Heart right ventricle (tissue), 16 donors: Measurements from ENCODE around the gene ZNF318. TPM values are rescaled to one million over a fixed set of nuclear protein-coding genes. Genes with fewer than 3 reads are reported as not detected.

Source experiments
- ATAC-seq, 8 donors: fragments of 200-7000 bp; cut with Tn5 transposase; one replicate each; pipeline ENCODE4 v1.9.1; 2020; ENCODE audit warnings: mild to moderate bottlenecking in 8 of 8, moderate library complexity in 8 of 8, moderate number of reproducible peaks in 1 of 8
- DNase-seq, 2 donors: peaks; one replicate each; pipeline ENCODE4 v3.0.0-alpha.2; 2020
- H3K27ac ChIP-seq, 10 donors: fragments of 200-600 bp; sonication (generic) in 2 of 10; one replicate each; pipeline versions ENCODE4 v1.5.0 to v1.8.0; 2020 to 2022; ENCODE audit warnings: mild to moderate bottlenecking in 3 of 10
- H3K27me3 ChIP-seq, 7 donors: fragments of 200-600 bp; one replicate each; pipeline ENCODE4 v1.8.0; 2021 to 2022; ENCODE audit warnings: mild to moderate bottlenecking in 2 of 7
- H3K36me3 ChIP-seq, 9 donors: fragments of 200-600 bp; sonication (generic) in 1 of 9; one replicate each; pipeline versions ENCODE4 v1.5.0 to v1.8.0; 2020 to 2022; ENCODE audit warnings: mild to moderate bottlenecking in 2 of 9
- H3K4me1 ChIP-seq, 9 donors: fragments of 200-600 bp; sonication (generic) in 1 of 9; one replicate each; pipeline versions ENCODE4 v1.5.0 to v1.8.0; 2020 to 2022; ENCODE audit warnings: mild to moderate bottlenecking in 4 of 9
- H3K4me3 ChIP-seq, 10 donors: fragments of 200-600 bp; sonication (generic) in 2 of 10; one replicate each; pipeline versions ENCODE4 v1.5.0 to v1.8.0; 2020 to 2022; ENCODE audit warnings: mild to moderate bottlenecking in 7 of 10, moderate library complexity in 2 of 10
- H3K9me3 ChIP-seq, 11 donors: fragments of 200-600 bp in 10 of 11; sonication (generic) in 2 of 11; one replicate each; pipeline versions ENCODE4 v1.5.0 to v1.8.0; 2013 to 2022; ENCODE audit warnings: mild to moderate bottlenecking in 2 of 11, control low read depth in 1 of 11, moderate library complexity in 1 of 11
- CTCF ChIP-seq, 9 donors: fragments of 200-600 bp; sonication (generic) in 2 of 9; IDR thresholded peaks; one replicate each; pipeline versions ENCODE4 v1.5.0 to v1.8.0; 2021 to 2022; ENCODE audit warnings: antibody characterized with exemption in 9 of 9, mild to moderate bottlenecking in 5 of 9, moderate library complexity in 1 of 9
- WGBS, 2 donors: extraction: QIAGEN DNeasy Blood & Tissue Kit; methylation state at CpG; one replicate each; pipeline ENCODE4 v1.1.7; 2013; ENCODE audit warnings: inconsistent platforms in 1 of 2; 5-methylcytosine and 5-hydroxymethylcytosine counted together
- intact Hi-C, 10 donors: fragments of 100-400 bp; cut with DNase I; formaldehyde crosslinking; loops; one replicate each; pipeline versions ENCODE4 v1.11.1 to v1.14.2; 2022
- polyA plus RNA-seq, 2 donors: library from polyadenylated mRNA; stranded (reverse); fragments of 200-250 nt; gene quantifications; one replicate each; pipeline ENCODE4 v1.2.3, GENCODE V29; 2013
- total RNA-seq, 10 donors: library from RNA; stranded (reverse); fragmentation: NEBNext Ultra II Directional in 3 of 10; extraction: Animal tissue kit (Norgen Biotek cat#: 25700) in 3 of 10; gene quantifications; one replicate each; pipeline versions ENCODE4 v1.2.1 to v1.2.4, GENCODE V29; 2021 to 2023
- donor health status: Arrhythmogenic right ventricular cardiomyopathy.
- donor health status: ischemic (EF 13 %, LVEDD 7.1; RV severe dilation, severe dysfunction).
- donor health status: healthy with polysubstance abuse.
- donor health status: DM: no; HTN: yes; CAD: no.
- donor health status: DM: no; HTN: no; CAD: no.
- donor health status: ischemic (EF 25% LVEDD 6.9; RV normal size, moderate dysfunction).
- donor health status: ischemic (EF 25% LVEDD 5.7; RV mildly dilated, moderate dysfunction).
- donor health status: healthy.
- donor health status: DM: yes; HTN: yes; CAD: no.
- donor health status: Ischemic cardiomyopathy.
- donor health status: ischemic (EF 35%, LVEDD 5.7; RV mildly dilated, moderate dysfunction).
- donor health status: nonischemic (EF 11% LVEDD 7.7; RV severe dilation, severe dysfunction).
- donor health status: DM: yes; HTN: yes; CAD: no.
- donor health status: PGD.
- donor health status: ischemic (EF 29% LVEDD 5.4; RV normal size, mild dysfunction).
- donor health status: nonischemic (EF 23%, LVEDD 6.1; RV moderate dilation, normal function).

Gene ZNF318
- total and polyA plus RNA-seq, 12 donors = 3.4 to 20.4 (median 13.7) TPM

GRCh38 chr6:43286456-43286979, 82.9 kb downstream of the ZNF318 start:
- WGBS, 2 donors = 88 to 90% methylated on average over 6 of the region's 6 CpGs
- intact Hi-C loops = no loop called here
- ATAC-seq = no peak
- Histone ChIP-seq H3K9me3 (no peaks in the 10 kb centered on the region), H3K4me3 (no peak overlapping the region), H3K27ac (no peak overlapping the region), H3K36me3 (no peaks in the 10 kb centered on the region), H3K27me3 (peaks cover 0 to 41% (median 13%) of the 10 kb centered on the region in 7 donors), H3K4me1 (no peaks in the 10 kb centered on the region)
- no peak for DNase-seq
- no peak for TF ChIP-seq CTCF (IDR thresholded peaks at IDR 0.05)

Other genes starting within 250 kb of the ZNF318 start
- gene SRF, start 198.4 kb downstream of the ZNF318 start, total RNA-seq = 10 to 100 TPM; 52.0 to 94.3 (median 70.1) TPM
- gene SRF, start 198.4 kb downstream of the ZNF318 start, polyA plus RNA-seq = 10 to 100 TPM; 30.5 to 54.6 TPM
- gene CUL9, start 187.5 kb downstream of the ZNF318 start, total RNA-seq = 10 to 100 TPM in 8 of 10 donors, 1 to 10 TPM in 2; 7.8 to 17.1 (median 13.4) TPM
- 10 to 100 TPM in 1 of 2 donors, 1 to 10 TPM in 1; 9.0 to 32.0 TPM for gene CUL9, start 187.5 kb downstream of the ZNF318 start, polyA plus RNA-seq
- gene DNPH1, start 140.2 kb downstream of the ZNF318 start, total RNA-seq = 10 to 100 TPM; 16.0 to 29.6 (median 25.7) TPM
- 10 to 100 TPM; 25.0 to 51.3 TPM for gene DNPH1, start 140.2 kb downstream of the ZNF318 start, polyA plus RNA-seq
- gene TTBK1, start 126.2 kb downstream of the ZNF318 start, total RNA-seq = under 1 TPM; 0.22 to 0.69 (median 0.32) TPM
- gene TTBK1, start 126.2 kb downstream of the ZNF318 start, polyA plus RNA-seq = under 1 TPM; 0.04 to 0.22 TPM
- under 1 TPM in 5 of 10 donors, not detected in 5; 0.15 to 0.37 (median 0.25) TPM for gene SLC22A7, start 71.4 kb downstream of the ZNF318 start, total RNA-seq
- under 1 TPM in 1 of 2 donors, not detected in 1; 0.15 TPM for gene SLC22A7, start 71.4 kb downstream of the ZNF318 start, polyA plus RNA-seq
- 10 to 100 TPM in 7 of 10 donors, 1 to 10 TPM in 3; 2.7 to 84.5 (median 26.3) TPM for gene CRIP3, start 60.8 kb downstream of the ZNF318 start, total RNA-seq
- 10 to 100 TPM in 1 of 2 donors, 1 to 10 TPM in 1; 3.0 to 72.3 TPM for gene CRIP3, start 60.8 kb downstream of the ZNF318 start, polyA plus RNA-seq
- 10 to 100 TPM in 7 of 10 donors, 1 to 10 TPM in 3; 7.8 to 16.8 (median 10.9) TPM for gene ABCC10, start 57.9 kb upstream of the ZNF318 start, total RNA-seq
- gene ABCC10, start 57.9 kb upstream of the ZNF318 start, polyA plus RNA-seq = 10 to 100 TPM in 1 of 2 donors, 1 to 10 TPM in 1; 7.1 to 44.3 TPM
- 1 to 10 TPM in 6 of 10 donors, under 1 TPM in 3, not detected in 1; 0.28 to 5.1 (median 1.2) TPM for gene DLK2, start 85.9 kb upstream of the ZNF318 start, total RNA-seq
- 1 to 10 TPM; 1.8 to 4.5 TPM for gene DLK2, start 85.9 kb upstream of the ZNF318 start, polyA plus RNA-seq
- gene TJAP1, start 107.9 kb upstream of the ZNF318 start, total RNA-seq = 10 to 100 TPM; 14.7 to 29.3 (median 19.6) TPM
- 10 to 100 TPM; 13.0 to 29.7 TPM for gene TJAP1, start 107.9 kb upstream of the ZNF318 start, polyA plus RNA-seq
- gene LRRC73, start 140.7 kb upstream of the ZNF318 start, total RNA-seq = 1 to 10 TPM in 8 of 10 donors, under 1 TPM in 2; 0.53 to 3.8 (median 2.1) TPM
- gene LRRC73, start 140.7 kb upstream of the ZNF318 start, polyA plus RNA-seq = 1 to 10 TPM in 1 of 2 donors, under 1 TPM in 1; 0.44 to 1.9 TPM
- 10 to 100 TPM; 52.6 to 86.3 (median 69.0) TPM for gene YIPF3, start 147.3 kb upstream of the ZNF318 start, total RNA-seq
- 100 to 1,000 TPM in 1 of 2 donors, 10 to 100 TPM in 1; 50.3 to 115 TPM for gene YIPF3, start 147.3 kb upstream of the ZNF318 start, polyA plus RNA-seq
- 10 to 100 TPM; 10.3 to 21.9 (median 15.3) TPM for gene POLR1C, start 147.4 kb upstream of the ZNF318 start, total RNA-seq
- gene POLR1C, start 147.4 kb upstream of the ZNF318 start, polyA plus RNA-seq = 10 to 100 TPM; 13.9 to 35.5 TPM
- 10 to 100 TPM; 11.7 to 20.1 (median 17.0) TPM for gene XPO5, start 206.4 kb upstream of the ZNF318 start, total RNA-seq
- 10 to 100 TPM in 1 of 2 donors, 1 to 10 TPM in 1; 6.9 to 10.8 TPM for gene XPO5, start 206.4 kb upstream of the ZNF318 start, polyA plus RNA-seq
- 10 to 100 TPM in 4 of 10 donors, 1 to 10 TPM in 6; 5.5 to 11.2 (median 8.9) TPM for gene POLH, start 206.5 kb upstream of the ZNF318 start, total RNA-seq
- 1 to 10 TPM; 2.1 to 2.7 TPM for gene POLH, start 206.5 kb upstream of the ZNF318 start, polyA plus RNA-seq